Activated CD8-positive, alpha-beta memory T cell treated with anti-CD3 and anti-CD28 coated beads for 1 hour (primary cell): ENCODE data around the gene HSPA5.
"Not testable (repeated sequence)": the region's sequence is repeated elsewhere in the genome, so short reads cannot be mapped to it uniquely, and the experiment has no call there.

Source experiments
- DNase-seq, 2 donors: peaks; one replicate each; pipeline ENCODE4 v3.0.0-alpha.2; 2020; ENCODE audit warnings: low read depth in 1 of 2; ENCODE audit errors: extremely low read depth in 1 of 2

Gene HSPA5

DNA sequence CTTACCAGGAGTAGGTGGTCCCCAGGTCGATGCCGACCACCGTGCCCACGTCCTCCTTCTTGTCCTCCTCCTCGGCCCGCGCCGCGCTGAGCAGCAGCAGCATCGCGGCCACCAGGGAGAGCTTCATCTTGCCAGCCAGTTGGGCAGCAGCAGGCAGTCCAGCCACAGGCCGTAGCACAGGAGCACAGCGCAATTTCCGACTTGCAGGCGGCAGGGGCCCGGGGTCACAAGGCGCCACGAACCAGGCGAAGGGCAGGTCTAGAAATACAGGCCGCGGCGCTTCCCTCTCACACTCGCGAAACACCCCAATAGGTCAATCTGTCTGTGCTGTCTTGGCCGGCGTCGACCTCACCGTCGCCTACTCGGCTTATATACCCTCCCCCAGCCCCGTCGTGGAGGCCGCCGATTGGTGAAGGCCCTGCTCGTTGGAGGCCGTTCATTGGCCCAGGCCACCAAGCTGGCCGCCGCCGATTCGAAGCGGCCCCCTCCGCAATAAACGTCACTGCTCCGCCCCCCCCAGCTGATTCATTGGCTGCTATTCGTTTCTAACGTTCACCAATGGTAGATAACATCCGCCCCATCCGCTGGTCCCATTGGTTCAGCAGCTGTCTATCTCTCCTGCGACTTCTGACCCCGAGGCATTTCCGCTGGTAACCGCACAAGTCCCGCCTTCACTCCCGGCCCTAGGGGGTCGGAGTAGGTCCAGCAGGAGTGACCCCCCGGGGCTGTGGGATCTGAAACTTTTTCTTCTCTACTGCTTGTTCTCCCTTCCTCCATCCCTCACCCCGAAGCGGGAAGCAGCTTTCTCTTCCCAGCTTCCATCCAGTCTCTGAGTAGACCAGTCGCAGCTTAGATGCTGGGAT is at the start of gene HSPA5:
HSPA5 (minus strand) TSS at position 344 of the 863 bp plus-strand sequence; CDS start at position 127, 217 bp downstream.
- DNase-seq, result peak; percentile 98 to 99

GRCh38 chr9:125286935-125287433 is 45.8 kb upstream of the HSPA5 start:
- not testable (repeated sequence) for DNase-seq

DNA sequence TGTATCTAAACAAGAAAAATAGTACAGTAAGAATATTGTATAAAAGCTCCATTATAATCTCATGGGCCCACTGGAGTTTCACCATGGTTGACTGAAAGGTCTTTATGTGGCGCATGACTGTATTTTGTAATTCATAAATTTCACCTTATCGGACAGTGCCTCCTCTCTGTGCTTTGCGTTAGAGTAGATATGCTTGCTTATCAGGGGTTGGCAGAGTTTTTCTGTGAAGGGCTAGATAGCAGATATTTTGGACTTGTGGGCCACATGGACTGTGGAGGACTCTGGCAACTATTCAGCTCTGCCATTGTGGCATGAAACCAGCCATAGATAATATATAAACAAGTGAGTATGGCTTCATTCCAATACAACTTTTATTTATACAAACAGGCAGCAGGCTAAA is 43.7 kb upstream of the HSPA5 start:
- no peak for DNase-seq

DNA sequence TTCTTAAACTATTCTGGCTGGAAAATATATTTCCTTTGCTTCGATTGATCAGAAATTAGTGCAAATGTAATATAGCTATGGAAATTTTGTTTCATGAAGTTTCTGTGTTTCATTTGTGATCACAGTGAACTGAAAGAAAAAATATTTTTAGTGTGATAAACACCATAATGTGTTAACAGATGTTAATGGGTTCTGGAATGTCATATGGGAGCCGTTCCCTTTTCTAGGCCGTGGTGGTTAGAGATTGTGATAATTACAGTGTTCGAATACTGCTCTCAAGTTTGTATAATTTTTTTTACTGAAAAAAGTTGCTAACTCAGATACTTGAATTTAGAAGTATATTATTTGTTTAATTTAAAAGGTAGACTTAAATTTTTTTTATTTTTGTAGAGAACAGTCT is 39.8 kb upstream of the HSPA5 start:
- no peak for DNase-seq

DNA sequence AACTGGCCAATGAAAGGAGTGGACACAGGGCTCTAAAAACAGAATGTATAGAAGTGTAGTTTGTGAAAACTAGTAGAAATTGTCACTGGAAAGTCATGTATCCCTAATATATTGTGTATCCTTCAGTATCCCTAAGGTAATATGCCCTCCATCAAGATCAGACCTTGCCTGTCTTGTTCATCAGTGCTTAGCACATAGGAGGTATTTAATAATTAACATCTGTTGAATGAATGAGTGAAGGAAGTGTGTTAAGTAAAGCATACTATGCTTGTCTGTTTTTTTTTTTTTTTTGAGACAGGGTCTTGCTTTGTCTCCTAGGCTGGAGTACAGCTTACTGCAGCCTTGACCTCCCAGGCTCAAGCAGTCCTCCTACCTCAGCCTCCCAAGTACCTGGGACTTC is 36.3 kb upstream of the HSPA5 start:
- DNase-seq, result no peak

DNA sequence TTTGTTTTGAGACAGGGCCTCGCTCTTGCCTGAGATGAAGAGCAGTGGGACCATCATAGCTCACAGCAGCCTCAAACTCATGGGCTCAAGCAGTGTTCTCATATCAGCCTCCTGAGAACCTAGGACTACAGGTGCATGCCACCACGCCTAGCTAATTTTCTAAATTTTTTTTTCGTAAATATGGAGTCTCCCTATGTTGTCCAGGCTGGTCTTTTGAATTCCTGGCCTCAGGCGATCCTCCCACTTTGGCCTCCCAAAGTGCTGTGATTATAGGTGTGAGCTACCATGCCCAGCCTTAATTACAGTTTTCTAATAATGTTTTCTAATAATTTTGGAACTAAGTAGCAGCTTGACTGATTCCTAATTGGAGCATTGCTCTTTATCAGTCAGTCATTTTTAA is 35.6 kb upstream of the HSPA5 start:
- no peak for DNase-seq

DNA sequence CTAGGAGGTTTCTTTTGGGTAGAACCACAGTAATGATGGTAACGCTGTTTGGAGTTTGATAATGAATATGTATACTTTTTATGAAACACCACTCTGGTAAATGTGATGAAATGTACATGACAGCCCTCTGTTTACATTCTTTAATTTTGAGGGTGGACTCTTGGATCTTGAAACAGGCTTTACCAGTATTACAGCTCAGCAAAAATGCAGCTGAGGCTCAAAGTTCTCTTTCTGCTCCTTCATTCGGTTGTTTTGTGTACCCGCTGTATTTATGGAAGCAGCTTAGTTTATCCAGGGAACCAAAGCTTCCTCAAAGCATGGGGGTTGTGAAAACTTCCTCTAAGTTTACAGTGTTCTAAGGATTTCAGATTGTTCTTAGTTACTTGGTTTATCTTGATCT is 31.6 kb upstream of the HSPA5 start:
- no peak for DNase-seq

DNA sequence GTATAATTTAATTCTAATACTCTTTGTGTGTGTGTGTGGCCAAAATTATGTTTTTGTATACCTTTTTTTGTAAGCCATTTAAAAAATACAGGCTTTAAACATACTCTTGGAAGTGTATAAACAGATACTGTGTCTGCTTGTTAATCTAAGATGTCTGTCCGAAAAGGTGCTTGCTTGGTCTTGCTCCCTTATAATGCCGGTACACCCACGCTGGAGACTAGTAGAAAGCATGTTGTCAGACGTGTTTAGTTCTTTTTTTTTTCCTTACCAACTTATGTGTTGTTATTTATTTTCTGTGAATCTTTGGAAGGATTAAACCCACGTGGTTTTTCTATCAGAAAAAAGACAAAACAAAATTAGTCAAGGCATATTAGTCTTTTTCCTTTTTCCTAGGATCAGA is 29.9 kb upstream of the HSPA5 start:
- no peak for DNase-seq

GRCh38 chr9:125269014-125269397 is 27.9 kb upstream of the HSPA5 start:
- DNase-seq, result no peak

DNA sequence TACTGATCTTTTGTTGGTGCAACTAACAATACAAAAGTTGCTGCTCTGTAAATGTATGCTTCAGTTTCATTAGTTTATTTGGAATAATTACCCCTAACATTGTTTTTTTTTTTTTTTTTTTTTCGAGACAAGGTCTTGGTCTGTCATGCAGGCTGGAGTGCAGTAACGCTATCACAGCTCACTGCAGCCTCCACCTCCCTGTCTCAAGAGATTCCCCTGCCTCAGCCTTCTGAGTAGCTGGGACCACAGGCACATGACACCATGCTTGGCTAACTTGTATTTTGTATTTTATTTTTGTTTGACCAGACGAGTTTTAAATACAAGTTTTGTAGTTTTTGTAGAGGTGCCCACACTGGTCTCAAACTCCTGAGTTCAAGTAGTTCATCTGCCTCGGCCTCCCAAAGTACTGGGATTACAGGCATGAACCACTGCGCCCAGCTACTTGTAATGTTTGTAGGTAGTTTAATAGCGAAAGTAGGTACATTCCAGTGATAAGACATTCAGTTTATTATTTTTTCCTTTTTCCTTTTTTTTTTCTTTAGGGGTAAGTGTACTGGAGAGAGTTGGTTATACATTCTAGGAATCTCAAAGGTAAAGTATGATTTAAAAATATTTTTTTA is 27.4 kb upstream of the HSPA5 start:
- DNase-seq, result no peak

- DNase-seq, result not testable (repeated sequence)
These were observed 22.9 kb upstream of the HSPA5 start for GRCh38 chr9:125264068-125264467.

DNA sequence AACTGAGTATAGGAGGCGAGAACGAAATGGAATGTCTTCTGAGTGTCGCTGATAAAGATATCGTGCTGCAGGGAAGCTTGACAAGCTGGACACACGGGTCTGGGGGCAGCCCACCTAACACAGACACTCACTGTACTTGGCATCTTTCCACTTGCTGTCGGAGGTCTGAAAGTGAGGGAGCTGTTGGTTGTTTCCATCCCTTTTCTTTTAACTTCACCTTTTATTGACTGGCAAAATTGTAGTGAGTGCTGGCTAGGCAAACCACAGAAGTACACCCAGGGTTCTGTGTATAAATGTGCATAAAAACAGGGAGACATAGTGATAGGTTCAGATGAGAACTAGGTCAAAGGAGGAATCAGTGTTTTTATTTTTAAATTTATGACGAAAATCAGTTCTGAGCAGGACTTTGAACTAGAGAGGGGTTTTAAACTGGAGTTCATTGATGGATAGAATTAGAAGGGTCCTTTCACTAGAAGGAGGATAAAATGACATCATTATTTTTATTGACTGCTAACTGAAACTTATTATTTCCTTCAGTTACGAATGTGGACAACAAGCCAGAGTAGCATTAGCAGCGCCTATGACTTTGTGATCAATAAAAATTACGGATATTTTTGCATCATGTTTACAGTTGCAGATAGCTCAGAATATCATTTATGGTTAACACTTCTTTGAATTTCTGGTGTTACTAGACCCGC is 21.3 kb upstream of the HSPA5 start:
- DNase-seq, result no peak

DNA sequence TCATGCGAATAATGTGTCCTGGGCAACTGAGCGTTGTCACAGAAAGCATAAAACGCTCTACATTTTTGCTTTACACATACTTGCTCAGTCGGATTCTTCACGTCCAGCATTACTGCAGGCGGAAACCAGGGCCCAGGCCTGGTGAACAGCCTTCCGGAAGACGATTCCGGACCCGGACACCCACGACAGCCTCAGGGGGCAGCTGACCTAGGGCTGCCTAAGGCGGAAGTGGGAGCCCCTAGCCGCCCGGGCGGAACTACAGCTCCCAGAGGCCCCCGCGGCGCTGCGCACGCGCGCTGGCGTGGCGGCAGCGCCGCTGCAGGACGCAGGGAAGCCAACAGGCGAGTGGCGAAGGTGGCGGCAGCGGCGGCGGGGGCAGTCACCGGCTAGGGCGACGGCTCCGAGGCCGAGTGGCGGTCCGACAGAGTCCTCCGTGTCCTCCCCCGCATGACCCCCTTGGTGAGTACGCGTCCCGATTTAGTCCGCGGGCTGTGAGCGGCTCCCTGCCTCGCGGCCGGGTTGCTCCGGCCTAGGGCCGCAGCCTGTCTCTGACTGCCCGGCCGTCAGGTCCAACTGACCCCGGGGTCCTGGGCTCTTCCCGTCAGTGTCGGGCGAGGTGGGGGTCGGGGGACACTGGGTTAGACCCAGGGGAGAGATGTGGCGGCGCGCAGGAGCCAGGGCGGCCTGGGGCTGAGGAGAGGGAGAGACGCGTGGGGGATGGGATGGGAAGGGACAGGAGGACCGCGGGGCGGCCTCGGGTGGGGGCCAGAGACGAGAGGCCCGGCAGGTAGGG is 20.6 kb upstream of the HSPA5 start, which contains the start of gene GAPVD1:
GAPVD1 (plus strand) TSS at position 326 of the 793 bp plus-strand sequence. CDS start 37,096 bp downstream, outside the sequence.
- DNase-seq, result peak; percentile 49 to 82

DNA sequence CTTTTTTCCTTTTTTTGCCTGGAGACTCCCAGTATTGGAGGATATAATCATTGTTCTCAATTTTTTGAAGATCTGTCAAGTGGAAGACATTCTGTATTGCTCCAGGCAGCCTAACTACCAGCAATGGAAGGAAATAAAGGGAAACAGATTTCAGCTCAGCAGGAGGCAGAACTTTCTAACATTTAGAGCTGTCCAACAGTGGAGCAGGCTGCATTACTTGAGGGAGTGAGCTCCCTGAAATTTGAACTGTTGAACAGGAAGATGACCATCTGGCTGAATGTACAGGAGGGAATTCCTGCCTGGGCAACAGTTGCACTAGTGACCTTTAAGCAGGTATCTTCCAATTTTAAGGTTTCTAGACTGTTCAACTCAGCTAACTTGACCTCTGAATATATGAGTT is 19.4 kb upstream of the HSPA5 start:
- DNase-seq, result no peak

- DNase-seq, result no peak
These were observed 17.8 kb upstream of the HSPA5 start for GRCh38 chr9:125258832-125259534.

DNA sequence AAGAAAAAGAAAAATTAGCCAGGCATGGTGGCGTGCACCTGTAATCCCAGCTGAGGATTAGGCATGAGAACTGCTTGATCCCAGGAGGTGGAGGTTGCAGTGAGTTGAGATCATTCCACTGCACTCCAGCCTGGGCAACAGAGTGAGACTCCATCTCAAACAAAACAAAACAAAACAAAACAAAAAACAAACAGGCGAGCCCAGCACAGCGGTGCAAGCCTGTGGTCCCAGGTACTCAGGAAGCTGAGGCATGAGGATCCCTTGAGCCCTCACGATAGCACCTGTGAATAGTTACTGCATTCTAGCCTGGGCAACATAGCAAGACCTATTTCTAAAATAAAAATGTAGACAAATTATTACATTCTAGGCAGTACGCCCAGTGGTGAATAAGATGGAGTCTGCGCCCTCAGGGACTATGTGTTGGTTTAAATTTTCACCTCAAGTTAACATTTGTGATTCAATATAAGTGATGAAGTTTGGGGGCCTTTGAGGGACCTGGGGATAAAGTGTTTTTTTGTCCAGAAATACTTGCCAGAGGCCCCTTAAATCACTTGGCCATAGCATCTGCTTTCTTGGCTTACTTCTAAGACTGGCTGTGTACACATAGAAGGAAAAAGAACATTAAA is 17.1 kb upstream of the HSPA5 start:
- no peak for DNase-seq

DNA sequence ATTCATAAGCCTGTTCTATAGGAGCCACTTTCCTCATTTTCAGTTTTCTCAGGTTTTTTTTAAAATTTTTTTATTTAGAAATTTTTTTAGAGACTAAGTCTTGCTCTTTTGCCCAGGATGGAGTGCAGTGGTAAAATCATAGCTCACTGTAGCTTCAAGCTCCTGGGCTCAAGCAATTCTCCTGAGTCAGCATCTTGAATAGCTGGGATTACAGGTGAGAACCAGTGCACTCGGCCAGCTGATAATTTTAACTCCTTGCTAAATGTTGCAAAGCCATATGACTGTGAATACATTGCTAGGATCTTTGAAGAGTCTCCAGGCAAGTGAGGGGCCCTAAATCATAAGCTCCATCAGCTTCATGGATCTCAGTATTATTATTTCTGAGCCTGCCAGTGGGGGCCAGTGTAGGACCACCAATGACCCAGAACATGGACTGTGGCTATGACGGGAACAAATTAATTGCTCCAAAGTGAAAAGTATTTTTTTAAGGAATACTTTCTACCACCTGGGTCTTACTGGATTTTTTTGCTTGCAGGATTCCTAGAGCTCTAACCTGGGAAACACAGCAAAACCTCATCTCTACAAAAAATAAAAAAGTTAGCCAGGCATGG is 14.7 kb upstream of the HSPA5 start:
- no peak for DNase-seq

DNA sequence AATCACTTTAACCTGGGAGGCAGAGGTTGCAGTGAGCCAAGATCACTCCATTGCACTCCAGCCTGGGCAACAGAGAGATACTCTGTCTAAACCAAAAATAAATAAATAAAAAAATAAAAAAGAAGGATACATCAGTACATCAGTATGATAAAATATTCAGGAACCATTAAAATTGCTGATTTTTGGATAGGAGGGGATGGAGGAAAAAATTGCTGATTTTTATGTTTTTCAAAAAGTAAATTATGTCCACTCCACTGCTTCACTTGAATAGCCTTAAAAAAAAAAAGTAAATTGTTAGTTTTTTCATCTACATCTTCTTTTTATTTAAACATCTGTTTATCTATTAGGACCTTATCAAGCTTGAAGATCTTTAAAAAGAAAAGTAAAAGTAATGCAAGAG is 13.1 kb upstream of the HSPA5 start:
- no peak for DNase-seq

DNA sequence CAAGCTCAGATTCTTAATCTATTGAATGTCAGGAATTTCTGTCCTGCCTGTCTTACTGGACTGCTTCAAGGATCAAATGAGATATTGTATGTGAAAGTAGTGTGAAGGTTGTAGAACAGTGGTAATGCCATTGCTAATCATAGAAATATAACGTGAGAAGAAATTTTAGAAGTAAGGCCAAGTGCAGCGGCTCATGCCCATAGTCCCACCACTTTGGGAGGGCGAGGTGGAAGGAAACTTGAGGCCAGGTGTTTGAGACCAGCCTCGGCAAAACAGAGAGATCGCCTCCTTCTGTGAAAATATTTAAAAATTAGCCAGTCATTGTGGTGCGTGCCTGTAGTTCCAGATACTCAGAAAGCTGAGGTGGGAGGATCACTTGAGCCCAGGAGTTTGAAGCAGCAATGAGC is 5.1 kb upstream of the HSPA5 start:
- DNase-seq, result no peak
